Tibial nerve (tissue), 4 donors: ENCODE results near the gene ANKFN1. TPM values are rescaled to one million over a fixed set of nuclear protein-coding genes. Genes with fewer than 3 reads are reported as not detected.

Source experiments
- DNase-seq, 2 donors: peaks; one replicate each; pipeline ENCODE4 v3.0.0-alpha.2; 2019; ENCODE audit warnings: low spot score in 2 of 2
- H3K27ac ChIP-seq, 4 donors: fragments of 200-600 bp; sonication (generic) in 3 of 4; one replicate each; pipeline ENCODE4 v1.5.1; 2017 to 2019; ENCODE audit warnings: mild to moderate bottlenecking in 1 of 4
- H3K27me3 ChIP-seq, 2 donors: fragments of 200-600 bp; sonication (generic) in 1 of 2; one replicate each; pipeline versions ENCODE4 v1.5.1 to v1.6.0; 2017 to 2019
- H3K36me3 ChIP-seq, 3 donors: fragments of 200-600 bp; sonication (generic); one replicate each; pipeline ENCODE4 v1.5.1; 2018 to 2019
- H3K4me1 ChIP-seq, 4 donors: fragments of 200-600 bp; sonication (generic) in 3 of 4; one replicate each; pipeline ENCODE4 v1.5.1; 2017 to 2019
- H3K4me3 ChIP-seq, 4 donors: fragments of 200-600 bp; sonication (generic) in 3 of 4; one replicate each; pipeline ENCODE4 v1.5.1; 2017 to 2019; ENCODE audit warnings: mild to moderate bottlenecking in 1 of 4, moderate library complexity in 1 of 4
- H3K9me3 ChIP-seq, 4 donors: fragments of 200-600 bp; sonication (generic) in 3 of 4; one replicate each; pipeline ENCODE4 v1.5.1; 2017 to 2019
- CTCF ChIP-seq, 5 experiments: fragments of 200-600 bp in 3 of 5; fragments of 450-650 bp in 2 of 5; sonication (generic) in 3 of 5; IDR thresholded peaks; one replicate each; pipeline ENCODE4 v1.5.1; 2016 to 2019; ENCODE audit warnings: antibody characterized with exemption in 5 of 5, mild to moderate bottlenecking in 3 of 5, moderate library complexity in 2 of 5
- EP300 ChIP-seq, 2 donors: sonication (generic); formaldehyde crosslinking; IDR thresholded peaks; one replicate each; pipeline ENCODE4 v1.6.1; 2017; ENCODE audit warnings: antibody characterized with exemption in 2 of 2, mild to moderate bottlenecking in 1 of 2
- POLR2A ChIP-seq, 2 donors: fragments of 450-650 bp; IDR thresholded peaks; one replicate each; pipeline ENCODE4 v1.6.1; 2017; ENCODE audit warnings: antibody characterized with exemption in 2 of 2, mild to moderate bottlenecking in 2 of 2, moderate library complexity in 2 of 2
- WGBS, 2 donors: methylation state at CpG; one replicate each; pipeline ENCODE4 v1.1.5; 2018; 5-methylcytosine and 5-hydroxymethylcytosine counted together
- total RNA-seq, 4 donors: library from RNA; depleted of rRNA; stranded (reverse); fragments of >200 nt; gene quantifications; one replicate each; pipeline ENCODE4 v1.1.0, GENCODE V29; 2016

The ANKFN1 gene
- total RNA-seq, 4 donors from 2014 or later, result 0.63 to 6.5 (median 2.1) TPM; not detected in 1

GRCh38 chr17:56131431-56131830 is 21.8 kb upstream of the ANKFN1 start:
- no peak overlapping the region for H3K27ac ChIP-seq
- no peaks in the 10 kb centered on the region for H3K9me3 ChIP-seq
- H3K4me1 ChIP-seq, result peaks cover 0 to 2% (median 0%) of the 10 kb centered on the region in 4 donors
- WGBS, 2 donors, result 89 to 90% methylated on average over 3 of the region's 3 CpGs
- DNase-seq, result no peak
- H3K4me3 ChIP-seq, result no peak overlapping the region
- H3K27me3 ChIP-seq, result no peaks in the 10 kb centered on the region
- no peak for TF ChIP-seq POLR2A (IDR thresholded peaks at IDR 0.05)
- TF ChIP-seq EP300 (IDR thresholded peaks at IDR 0.05), result no peak
- TF ChIP-seq CTCF (IDR thresholded peaks at IDR 0.05), result no peak
- H3K36me3 ChIP-seq, result no peaks in the 10 kb centered on the region

- Histone ChIP-seq H3K27ac (no peak overlapping the region), H3K4me3 (no peak overlapping the region), H3K27me3 (no peaks in the 10 kb centered on the region), H3K36me3 (no peaks in the 10 kb centered on the region), H3K9me3 (no peaks in the 10 kb centered on the region), H3K4me1 (no peaks in the 10 kb centered on the region)
- 39 to 40% methylated on average over 1 of the region's 1 CpG for WGBS, 2 donors
- TF ChIP-seq POLR2A (IDR thresholded peaks at IDR 0.05) (no peak), CTCF (IDR thresholded peaks at IDR 0.05) (no peak), EP300 (IDR thresholded peaks at IDR 0.05) (no peak)
- no peak for DNase-seq
Observed at GRCh38 chr17:56136301-56136700, 17.0 kb upstream of the ANKFN1 start.

- no peaks in the 10 kb centered on the region for H3K27me3 ChIP-seq
- H3K27ac ChIP-seq, result no peak overlapping the region
- H3K36me3 ChIP-seq, result no peaks in the 10 kb centered on the region
- 51 to 60% methylated on average over 7 of the region's 7 CpGs for WGBS, 2 donors
- TF ChIP-seq EP300 (IDR thresholded peaks at IDR 0.05) (no peak), CTCF (IDR thresholded peaks at IDR 0.05) (no peak)
- no peaks in the 10 kb centered on the region for H3K4me1 ChIP-seq
- no peak overlapping the region for H3K4me3 ChIP-seq
- no peak for DNase-seq
- no peaks in the 10 kb centered on the region for H3K9me3 ChIP-seq
Observed at GRCh38 chr17:56141046-56141839, 12.0 kb upstream of the ANKFN1 start.

GRCh38 chr17:56142325-56142724 is 10.9 kb upstream of the ANKFN1 start:
- 58 to 71% methylated on average over 1 of the region's 1 CpG for WGBS, 2 donors
- Histone ChIP-seq H3K4me3 (no peak overlapping the region), H3K4me1 (no peaks in the 10 kb centered on the region), H3K36me3 (no peaks in the 10 kb centered on the region), H3K27me3 (no peaks in the 10 kb centered on the region), H3K9me3 (no peaks in the 10 kb centered on the region), H3K27ac (no peak overlapping the region)
- DNase-seq, result peak in 1 of 2 donors; percentile 26
- TF ChIP-seq EP300 (IDR thresholded peaks at IDR 0.05) (peak in 1 of 2 donors; percentile 50), CTCF (IDR thresholded peaks at IDR 0.05) (no peak)

- Histone ChIP-seq H3K4me3 (no peak overlapping the region), H3K36me3 (no peaks in the 10 kb centered on the region), H3K4me1 (no peaks in the 10 kb centered on the region), H3K27me3 (no peaks in the 10 kb centered on the region), H3K27ac (no peak overlapping the region), H3K9me3 (no peaks in the 10 kb centered on the region)
- no peak for DNase-seq
- no peak for TF ChIP-seq CTCF (IDR thresholded peaks at IDR 0.05)
- no peak for TF ChIP-seq POLR2A (IDR thresholded peaks at IDR 0.05)
- no peak for TF ChIP-seq EP300 (IDR thresholded peaks at IDR 0.05)
- WGBS, 2 donors, result 91 to 93% methylated on average over 4 of the region's 4 CpGs
Observed at GRCh38 chr17:56142781-56143180, 10.5 kb upstream of the ANKFN1 start.
